ENCODE data around the gene PRKN.

DNA sequence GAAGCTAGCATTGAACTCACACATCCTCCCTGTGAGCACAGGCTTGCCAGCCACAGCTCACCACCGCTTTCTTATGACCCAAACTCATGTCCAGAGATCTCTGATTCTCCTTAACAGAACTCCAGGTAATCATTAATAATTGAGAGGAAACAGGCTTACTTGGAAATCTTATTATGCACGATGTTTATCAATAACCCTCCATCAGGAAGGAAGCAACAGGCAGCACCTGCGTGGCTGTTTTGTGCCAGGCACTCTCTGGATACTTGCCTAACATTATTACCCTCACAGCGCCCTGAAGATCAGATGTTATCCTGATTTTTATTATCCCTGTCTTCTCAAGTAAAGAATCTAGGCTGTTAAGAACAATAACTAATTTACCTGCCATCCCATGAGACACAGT lies 306.6 kb downstream of the PRKN start:
- TF ChIP-seq, protein P1, sequence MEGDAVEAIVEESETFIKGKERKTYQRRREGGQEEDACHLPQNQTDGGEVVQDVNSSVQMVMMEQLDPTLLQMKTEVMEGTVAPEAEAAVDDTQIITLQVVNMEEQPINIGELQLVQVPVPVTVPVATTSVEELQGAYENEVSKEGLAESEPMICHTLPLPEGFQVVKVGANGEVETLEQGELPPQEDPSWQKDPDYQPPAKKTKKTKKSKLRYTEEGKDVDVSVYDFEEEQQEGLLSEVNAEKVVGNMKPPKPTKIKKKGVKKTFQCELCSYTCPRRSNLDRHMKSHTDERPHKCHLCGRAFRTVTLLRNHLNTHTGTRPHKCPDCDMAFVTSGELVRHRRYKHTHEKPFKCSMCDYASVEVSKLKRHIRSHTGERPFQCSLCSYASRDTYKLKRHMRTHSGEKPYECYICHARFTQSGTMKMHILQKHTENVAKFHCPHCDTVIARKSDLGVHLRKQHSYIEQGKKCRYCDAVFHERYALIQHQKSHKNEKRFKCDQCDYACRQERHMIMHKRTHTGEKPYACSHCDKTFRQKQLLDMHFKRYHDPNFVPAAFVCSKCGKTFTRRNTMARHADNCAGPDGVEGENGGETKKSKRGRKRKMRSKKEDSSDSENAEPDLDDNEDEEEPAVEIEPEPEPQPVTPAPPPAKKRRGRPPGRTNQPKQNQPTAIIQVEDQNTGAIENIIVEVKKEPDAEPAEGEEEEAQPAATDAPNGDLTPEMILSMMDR (IDR thresholded peaks at IDR 0.05; ENCODE audit: borderline replicate concordance, extremely low read depth, low read length, poor library complexity, severe bottlenecking), result no peak
- TF ChIP-seq EZH2 (IDR thresholded peaks at IDR 0.05; ENCODE audit: borderline replicate concordance, low read depth, low read length, severe bottlenecking), result no peak

Data from DND-41 (cell line).